HepG2 (cell line): ENCODE results near the gene S100A9. TPM values are rescaled to one million over a fixed set of nuclear protein-coding genes. Genes with fewer than 3 reads are reported as not detected.
A peak's percentile ranks its signal among the peaks of the same experiment; 100 is the strongest.

Source experiments
- FOXM1 ChIP-seq: sonication (generic); formaldehyde crosslinking; IDR thresholded peaks from 2 replicates; pipeline ENCODE4 v1.5.0; 2020; ENCODE audit warnings: missing genetic modification reagents
- KMT2B ChIP-seq: IDR thresholded peaks from 2 replicates; pipeline ENCODE4 v1.6.1; 2016; ENCODE audit warnings: missing genetic modification reagents, missing compliant biosample characterization
- MYC ChIP-seq: sonication (generic); formaldehyde crosslinking; IDR thresholded peaks from 2 replicates; pipeline ENCODE4 v1.9.0; 2021; ENCODE audit warnings: missing genetic modification reagents, borderline replicate concordance
- NFKB2 ChIP-seq: sonication (generic); formaldehyde crosslinking; IDR thresholded peaks from 2 replicates; pipeline ENCODE4 v1.4.0; 2020; ENCODE audit warnings: missing genetic modification reagents, borderline replicate concordance
- SALL1 ChIP-seq: sonication (generic); formaldehyde crosslinking; IDR thresholded peaks from 2 replicates; pipeline ENCODE4 v1.8.0; 2022; ENCODE audit warnings: mild to moderate bottlenecking, missing genetic modification reagents
- ZNF589 ChIP-seq: sonication (generic); formaldehyde crosslinking; conservative IDR thresholded peaks from 2 replicates; pipeline ENCODE4 v1.8.0; 2022; ENCODE audit warnings: mild to moderate bottlenecking, moderate library complexity, missing genetic modification reagents
- ZNF678 ChIP-seq: sonication (generic); formaldehyde crosslinking; IDR thresholded peaks from 2 replicates; pipeline ENCODE4 v1.4.0; 2020; ENCODE audit warnings: mild to moderate bottlenecking, missing genetic modification reagents
- ZNF841 ChIP-seq: sonication (generic); formaldehyde crosslinking; IDR thresholded peaks from 2 replicates; pipeline ENCODE4 v1.8.1; 2023; ENCODE audit warnings: missing genetic modification reagents, borderline replicate concordance
- ZNF850 ChIP-seq: sonication (generic); formaldehyde crosslinking; conservative IDR thresholded peaks from 2 replicates; pipeline ENCODE4 v1.9.0; 2021; ENCODE audit warnings: mild to moderate bottlenecking, missing genetic modification reagents
- polyA plus RNA-seq, 8 experiments: library from polyadenylated mRNA; depleted of rRNA in 3 of 8; stranded (reverse) in 7 of 8; unstranded in 1 of 8; fragments of >200 nt; fragmentation: Illumina TruSeq in 4 of 8; extraction: Trizol in 4 of 8; gene quantifications; 2 replicates each; pipeline versions ENCODE4 v1.2.1 to v1.2.3, GENCODE V29; 2011 to 2016; ENCODE audit warnings: low read depth in 4 of 8, missing spikeins in 1 of 8, mixed read lengths in 1 of 8; ENCODE audit not compliant: insufficient read depth in 1 of 8
- total RNA-seq, 5 experiments: library from RNA; depleted of rRNA; stranded (reverse); fragments of >200 nt; fragmentation: Illumina TruSeq; extraction: Trizol; gene quantifications; 2 replicates each; pipeline ENCODE4 v1.2.3, GENCODE V29; 2016; ENCODE audit warnings: low read depth in 1 of 5
- TF ChIP-seq, protein P1 (sequence below): sonication (generic); formaldehyde crosslinking; IDR thresholded peaks from 2 replicates; pipeline ENCODE4 v1.5.0; 2020; ENCODE audit warnings: mild to moderate bottlenecking, missing genetic modification reagents, moderate library complexity
- TF ChIP-seq, protein P2 (sequence below): sonication (generic); formaldehyde crosslinking; IDR thresholded peaks from 2 replicates; pipeline ENCODE4 v1.4.0; 2020; ENCODE audit warnings: missing genetic modification reagents
- TF ChIP-seq, protein P3 (sequence below): IDR thresholded peaks from 2 replicates; pipeline ENCODE4 v1.6.1; 2016; ENCODE audit warnings: low read depth, control low read depth
- TF ChIP-seq, protein P4 (sequence below): IDR thresholded peaks from 2 replicates; pipeline ENCODE4 v1.6.1; 2016
- TF ChIP-seq, protein P5 (sequence below), 2 experiments: fragments of 450-650 bp in 1 of 2; sonication (generic) in 1 of 2; formaldehyde crosslinking in 1 of 2; IDR thresholded peaks; 2 replicates each; pipeline versions ENCODE4 v1.6.1 to v1.8.0; 2016 to 2022; ENCODE audit warnings: antibody characterized with exemption in 1 of 2, mild to moderate bottlenecking in 1 of 2, missing genetic modification reagents in 1 of 2

S100A9 gene
- total and polyA plus RNA-seq, 2 of the 13 experiments (the other 11 are each of a cell fraction or from before 2014, with no cell fraction given): 0.31 to 0.69 TPM

DNA sequence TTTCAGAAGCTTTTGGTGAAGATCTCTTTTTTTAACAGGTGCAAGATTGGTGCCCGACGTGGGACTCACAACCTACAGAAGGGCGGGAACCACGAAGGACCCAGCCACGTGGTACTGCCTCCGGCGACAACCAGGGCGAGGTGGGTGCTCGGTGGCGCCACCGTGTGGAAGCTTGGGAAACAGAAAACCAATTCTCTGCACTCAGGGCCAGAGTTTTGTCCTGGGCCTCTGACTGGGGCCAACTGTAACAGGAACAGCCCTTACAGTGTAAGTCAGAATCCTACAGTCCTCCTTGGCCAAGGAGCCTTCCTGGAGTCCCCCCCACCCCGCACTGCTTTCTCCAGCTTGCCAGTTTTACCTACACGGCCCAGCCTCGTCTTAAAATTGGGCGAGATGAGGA lies 47.1 kb downstream of the S100A9 start (continued):
- TF ChIP-seq NFKB2 (CRISPR knock-in tag): peak; percentile 35; the same call in 1 of the 2 replicates
- TF ChIP-seq, protein P1, sequence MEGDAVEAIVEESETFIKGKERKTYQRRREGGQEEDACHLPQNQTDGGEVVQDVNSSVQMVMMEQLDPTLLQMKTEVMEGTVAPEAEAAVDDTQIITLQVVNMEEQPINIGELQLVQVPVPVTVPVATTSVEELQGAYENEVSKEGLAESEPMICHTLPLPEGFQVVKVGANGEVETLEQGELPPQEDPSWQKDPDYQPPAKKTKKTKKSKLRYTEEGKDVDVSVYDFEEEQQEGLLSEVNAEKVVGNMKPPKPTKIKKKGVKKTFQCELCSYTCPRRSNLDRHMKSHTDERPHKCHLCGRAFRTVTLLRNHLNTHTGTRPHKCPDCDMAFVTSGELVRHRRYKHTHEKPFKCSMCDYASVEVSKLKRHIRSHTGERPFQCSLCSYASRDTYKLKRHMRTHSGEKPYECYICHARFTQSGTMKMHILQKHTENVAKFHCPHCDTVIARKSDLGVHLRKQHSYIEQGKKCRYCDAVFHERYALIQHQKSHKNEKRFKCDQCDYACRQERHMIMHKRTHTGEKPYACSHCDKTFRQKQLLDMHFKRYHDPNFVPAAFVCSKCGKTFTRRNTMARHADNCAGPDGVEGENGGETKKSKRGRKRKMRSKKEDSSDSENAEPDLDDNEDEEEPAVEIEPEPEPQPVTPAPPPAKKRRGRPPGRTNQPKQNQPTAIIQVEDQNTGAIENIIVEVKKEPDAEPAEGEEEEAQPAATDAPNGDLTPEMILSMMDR (CRISPR knock-in tag): peak; percentile 48
- TF ChIP-seq, protein P2, sequence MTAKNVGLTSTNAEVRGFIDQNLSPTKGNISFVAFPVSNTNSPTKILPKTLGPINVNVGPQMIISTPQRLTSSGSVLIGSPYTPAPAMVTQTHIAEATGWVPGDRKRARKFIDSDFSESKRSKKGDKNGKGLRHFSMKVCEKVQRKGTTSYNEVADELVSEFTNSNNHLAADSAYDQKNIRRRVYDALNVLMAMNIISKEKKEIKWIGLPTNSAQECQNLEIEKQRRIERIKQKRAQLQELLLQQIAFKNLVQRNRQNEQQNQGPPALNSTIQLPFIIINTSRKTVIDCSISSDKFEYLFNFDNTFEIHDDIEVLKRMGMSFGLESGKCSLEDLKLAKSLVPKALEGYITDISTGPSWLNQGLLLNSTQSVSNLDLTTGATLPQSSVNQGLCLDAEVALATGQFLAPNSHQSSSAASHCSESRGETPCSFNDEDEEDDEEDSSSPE (CRISPR knock-in tag): peak; percentile 93
- no peak for TF ChIP-seq FOXM1 (CRISPR knock-in tag)
- TF ChIP-seq, protein P3, sequence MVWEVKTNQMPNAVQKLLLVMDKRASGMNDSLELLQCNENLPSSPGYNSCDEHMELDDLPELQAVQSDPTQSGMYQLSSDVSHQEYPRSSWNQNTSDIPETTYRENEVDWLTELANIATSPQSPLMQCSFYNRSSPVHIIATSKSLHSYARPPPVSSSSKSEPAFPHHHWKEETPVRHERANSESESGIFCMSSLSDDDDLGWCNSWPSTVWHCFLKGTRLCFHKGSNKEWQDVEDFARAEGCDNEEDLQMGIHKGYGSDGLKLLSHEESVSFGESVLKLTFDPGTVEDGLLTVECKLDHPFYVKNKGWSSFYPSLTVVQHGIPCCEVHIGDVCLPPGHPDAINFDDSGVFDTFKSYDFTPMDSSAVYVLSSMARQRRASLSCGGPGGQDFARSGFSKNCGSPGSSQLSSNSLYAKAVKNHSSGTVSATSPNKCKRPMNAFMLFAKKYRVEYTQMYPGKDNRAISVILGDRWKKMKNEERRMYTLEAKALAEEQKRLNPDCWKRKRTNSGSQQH (CRISPR knock-in tag): no peak
- TF ChIP-seq ZNF841 (CRISPR knock-in tag): no peak
- TF ChIP-seq ZNF678 (CRISPR knock-in tag): no peak
- TF ChIP-seq MYC: peak; percentile 35; the same call in 1 of the 2 replicates
- no peak for TF ChIP-seq KMT2B (CRISPR knock-in tag)
- TF ChIP-seq SALL1 (CRISPR knock-in tag): 0 out of 2 replicates have a peak, but pooled peaks have one; percentile 24
- TF ChIP-seq, protein P4, sequence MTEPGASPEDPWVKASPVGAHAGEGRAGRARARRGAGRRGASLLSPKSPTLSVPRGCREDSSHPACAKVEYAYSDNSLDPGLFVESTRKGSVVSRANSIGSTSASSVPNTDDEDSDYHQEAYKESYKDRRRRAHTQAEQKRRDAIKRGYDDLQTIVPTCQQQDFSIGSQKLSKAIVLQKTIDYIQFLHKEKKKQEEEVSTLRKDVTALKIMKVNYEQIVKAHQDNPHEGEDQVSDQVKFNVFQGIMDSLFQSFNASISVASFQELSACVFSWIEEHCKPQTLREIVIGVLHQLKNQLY (CRISPR knock-in tag): no peak
- TF ChIP-seq ZNF589 (CRISPR knock-in tag): no peak
- TF ChIP-seq, protein P5, sequence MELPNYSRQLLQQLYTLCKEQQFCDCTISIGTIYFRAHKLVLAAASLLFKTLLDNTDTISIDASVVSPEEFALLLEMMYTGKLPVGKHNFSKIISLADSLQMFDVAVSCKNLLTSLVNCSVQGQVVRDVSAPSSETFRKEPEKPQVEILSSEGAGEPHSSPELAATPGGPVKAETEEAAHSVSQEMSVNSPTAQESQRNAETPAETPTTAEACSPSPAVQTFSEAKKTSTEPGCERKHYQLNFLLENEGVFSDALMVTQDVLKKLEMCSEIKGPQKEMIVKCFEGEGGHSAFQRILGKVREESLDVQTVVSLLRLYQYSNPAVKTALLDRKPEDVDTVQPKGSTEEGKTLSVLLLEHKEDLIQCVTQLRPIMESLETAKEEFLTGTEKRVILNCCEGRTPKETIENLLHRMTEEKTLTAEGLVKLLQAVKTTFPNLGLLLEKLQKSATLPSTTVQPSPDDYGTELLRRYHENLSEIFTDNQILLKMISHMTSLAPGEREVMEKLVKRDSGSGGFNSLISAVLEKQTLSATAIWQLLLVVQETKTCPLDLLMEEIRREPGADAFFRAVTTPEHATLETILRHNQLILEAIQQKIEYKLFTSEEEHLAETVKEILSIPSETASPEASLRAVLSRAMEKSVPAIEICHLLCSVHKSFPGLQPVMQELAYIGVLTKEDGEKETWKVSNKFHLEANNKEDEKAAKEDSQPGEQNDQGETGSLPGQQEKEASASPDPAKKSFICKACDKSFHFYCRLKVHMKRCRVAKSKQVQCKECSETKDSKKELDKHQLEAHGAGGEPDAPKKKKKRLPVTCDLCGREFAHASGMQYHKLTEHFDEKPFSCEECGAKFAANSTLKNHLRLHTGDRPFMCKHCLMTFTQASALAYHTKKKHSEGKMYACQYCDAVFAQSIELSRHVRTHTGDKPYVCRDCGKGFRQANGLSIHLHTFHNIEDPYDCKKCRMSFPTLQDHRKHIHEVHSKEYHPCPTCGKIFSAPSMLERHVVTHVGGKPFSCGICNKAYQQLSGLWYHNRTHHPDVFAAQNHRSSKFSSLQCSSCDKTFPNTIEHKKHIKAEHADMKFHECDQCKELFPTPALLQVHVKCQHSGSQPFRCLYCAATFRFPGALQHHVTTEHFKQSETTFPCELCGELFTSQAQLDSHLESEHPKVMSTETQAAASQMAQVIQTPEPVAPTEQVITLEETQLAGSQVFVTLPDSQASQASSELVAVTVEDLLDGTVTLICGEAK (IDR thresholded peaks at IDR 0.05): no peak
- TF ChIP-seq, protein P5 (CRISPR knock-in tag; IDR thresholded peaks at IDR 0.05): no peak
- no peak for TF ChIP-seq ZNF850
